Ishikawa (cell line): ENCODE data around the gene BIRC3.
A peak's percentile ranks its signal among the peaks of the same experiment; 100 is the strongest.

Source experiments
- CEBPB ChIP-seq: IDR thresholded peaks from 2 replicates; pipeline ENCODE4 v1.6.1; 2012
- CREB1 ChIP-seq: IDR thresholded peaks from 2 replicates; pipeline ENCODE4 v1.6.1; 2012; ENCODE audit warnings: low read depth
- EP300 ChIP-seq: IDR thresholded peaks from 2 replicates; pipeline ENCODE4 v1.6.1; 2012; ENCODE audit warnings: borderline replicate concordance
- FOXM1 ChIP-seq: IDR thresholded peaks from 2 replicates; pipeline ENCODE4 v1.6.1; 2012; ENCODE audit warnings: low read depth, borderline replicate concordance
- MAX ChIP-seq: IDR thresholded peaks from 2 replicates; pipeline ENCODE4 v1.6.1; 2012
- RAD21 ChIP-seq: IDR thresholded peaks from 2 replicates; pipeline ENCODE4 v1.6.1; 2012; ENCODE audit warnings: low read depth
- REST ChIP-seq: IDR thresholded peaks from 2 replicates; pipeline ENCODE4 v1.6.1; 2012; ENCODE audit warnings: low read depth, mild to moderate bottlenecking
- TAF1 ChIP-seq: IDR thresholded peaks from 2 replicates; pipeline ENCODE4 v1.6.1; 2012; ENCODE audit warnings: low read depth, mild to moderate bottlenecking
- TCF12 ChIP-seq: IDR thresholded peaks from 2 replicates; pipeline ENCODE4 v1.6.1; 2012; ENCODE audit warnings: low read depth
- TEAD4 ChIP-seq: IDR thresholded peaks from 2 replicates; pipeline ENCODE4 v1.6.1; 2012
- USF1 ChIP-seq: IDR thresholded peaks from 2 replicates; pipeline ENCODE4 v1.6.1; 2012
- YY1 ChIP-seq: IDR thresholded peaks from 2 replicates; pipeline ENCODE4 v1.6.1; 2012; ENCODE audit warnings: low read depth
- ZBTB7A ChIP-seq: IDR thresholded peaks from 2 replicates; pipeline ENCODE4 v1.6.1; 2012; ENCODE audit warnings: low read depth

- TF ChIP-seq TCF12 (no peak), EP300 (no peak), RAD21 (peak; percentile 82), CEBPB (no peak), FOXM1 (no peak), REST (no peak), YY1 (no peak), TAF1 (no peak), CREB1 (no peak), ZBTB7A (no peak), USF1 (no peak), TEAD4 (no peak), MAX (no peak)
Observed at GRCh38 chr11:102341844-102342318, 24.6 kb downstream of the BIRC3 start.
